HL-60 (cell line): ENCODE measurements around the gene CPLANE1.
A peak's percentile ranks its signal among the peaks of the same experiment; 100 is the strongest.
"Not testable (repeated sequence)": the region's sequence is repeated elsewhere in the genome, so short reads cannot be mapped to it uniquely, and the experiment has no call there.

Source experiments
- CTCF ChIP-seq: IDR thresholded peaks from one replicate; pipeline ENCODE4 v1.5.1; 2011; ENCODE audit warnings: low read length, control low read depth, inconsistent platforms; ENCODE audit not compliant: insufficient read depth
- GABPA ChIP-seq: IDR thresholded peaks from 2 replicates; pipeline ENCODE4 v1.6.1; 2012; ENCODE audit warnings: low read depth
- POLR2AphosphoS5 ChIP-seq: IDR thresholded peaks from 2 replicates; pipeline ENCODE4 v1.6.1; 2012; ENCODE audit warnings: low read depth
- SPI1 ChIP-seq: IDR thresholded peaks from 2 replicates; pipeline ENCODE4 v1.6.1; 2012; ENCODE audit warnings: low read depth, mild to moderate bottlenecking, borderline replicate concordance

DNA sequence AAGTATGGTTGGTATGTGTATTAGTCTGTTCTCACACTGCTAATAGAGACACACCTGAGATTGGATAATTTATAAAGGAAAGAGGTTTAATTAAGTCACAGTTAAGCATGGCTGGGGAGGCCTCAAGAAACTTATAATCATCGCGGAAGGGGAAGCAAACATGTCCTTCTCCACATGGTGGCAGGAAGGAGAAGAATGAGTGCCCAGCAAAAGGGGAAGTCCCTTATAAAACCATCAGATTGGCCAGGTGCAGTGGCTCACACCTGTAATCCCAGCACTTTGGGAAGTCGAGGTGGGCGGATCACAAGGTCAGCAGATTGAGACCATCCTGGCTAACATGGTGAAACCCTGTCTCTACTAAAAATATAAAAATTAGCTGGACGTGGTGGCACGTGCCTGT lies 113.9 kb downstream of the CPLANE1 start:
- TF ChIP-seq POLR2AphosphoS5, CTCF, GABPA: not testable (repeated sequence)
- TF ChIP-seq SPI1, result peak; percentile 78
